GM19240 (cell line): ENCODE results near the gene GHDC.

Experiments
- DNase-seq: peaks from one replicate; pipeline ENCODE4 v3.0.0; 2011; ENCODE audit warnings: low spot score; ENCODE audit not compliant: insufficient read length

Gene GHDC

DNA sequence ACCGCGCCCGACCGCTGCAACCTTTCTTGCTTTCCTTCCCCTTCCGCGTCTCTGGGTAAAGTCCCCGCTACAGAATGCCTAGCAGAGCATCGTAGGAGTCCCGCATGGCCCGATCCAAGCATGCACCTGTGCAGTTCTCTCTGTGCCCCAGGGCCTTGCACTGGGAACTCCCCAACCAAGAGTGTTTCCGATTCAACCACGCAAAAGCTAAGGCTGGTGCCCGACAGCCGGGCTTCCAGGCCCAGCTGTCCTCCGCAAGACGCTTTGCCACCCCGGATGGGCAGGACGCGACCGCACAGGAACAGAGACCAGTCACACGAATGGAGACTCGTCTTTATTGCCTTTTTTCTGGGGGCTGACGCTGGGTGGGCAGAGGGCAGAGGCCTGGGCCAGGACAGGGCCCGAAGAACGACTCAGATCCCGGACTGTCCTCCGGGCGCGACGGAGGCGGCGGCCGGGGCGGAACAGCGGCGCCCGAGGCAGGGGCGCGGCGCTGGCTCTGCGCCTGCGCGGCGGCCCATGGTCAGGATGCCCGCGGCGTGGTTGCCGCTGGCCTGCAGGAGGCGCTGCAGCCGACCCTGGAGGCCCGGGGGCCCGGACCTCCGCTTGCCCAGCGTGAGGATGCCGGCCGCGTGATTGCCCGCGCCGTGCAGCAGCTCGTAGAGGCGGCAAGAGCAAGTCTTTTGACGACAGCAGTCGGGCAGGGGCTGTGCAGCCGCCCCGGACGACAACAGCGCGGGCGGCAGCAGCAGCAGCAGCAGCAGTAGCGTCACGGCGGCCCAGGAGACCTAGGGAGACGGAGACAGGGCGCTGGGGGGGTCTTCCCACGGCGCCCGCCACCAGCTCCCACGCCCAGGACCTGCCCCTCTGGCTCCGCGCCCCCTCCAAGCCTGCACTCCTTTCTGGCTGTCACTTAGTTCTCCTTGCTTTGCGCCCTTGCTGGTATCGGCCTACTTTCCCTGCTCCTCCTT is 10.3 kb downstream of the GHDC start:
- peak; percentile 79 for DNase-seq

DNA sequence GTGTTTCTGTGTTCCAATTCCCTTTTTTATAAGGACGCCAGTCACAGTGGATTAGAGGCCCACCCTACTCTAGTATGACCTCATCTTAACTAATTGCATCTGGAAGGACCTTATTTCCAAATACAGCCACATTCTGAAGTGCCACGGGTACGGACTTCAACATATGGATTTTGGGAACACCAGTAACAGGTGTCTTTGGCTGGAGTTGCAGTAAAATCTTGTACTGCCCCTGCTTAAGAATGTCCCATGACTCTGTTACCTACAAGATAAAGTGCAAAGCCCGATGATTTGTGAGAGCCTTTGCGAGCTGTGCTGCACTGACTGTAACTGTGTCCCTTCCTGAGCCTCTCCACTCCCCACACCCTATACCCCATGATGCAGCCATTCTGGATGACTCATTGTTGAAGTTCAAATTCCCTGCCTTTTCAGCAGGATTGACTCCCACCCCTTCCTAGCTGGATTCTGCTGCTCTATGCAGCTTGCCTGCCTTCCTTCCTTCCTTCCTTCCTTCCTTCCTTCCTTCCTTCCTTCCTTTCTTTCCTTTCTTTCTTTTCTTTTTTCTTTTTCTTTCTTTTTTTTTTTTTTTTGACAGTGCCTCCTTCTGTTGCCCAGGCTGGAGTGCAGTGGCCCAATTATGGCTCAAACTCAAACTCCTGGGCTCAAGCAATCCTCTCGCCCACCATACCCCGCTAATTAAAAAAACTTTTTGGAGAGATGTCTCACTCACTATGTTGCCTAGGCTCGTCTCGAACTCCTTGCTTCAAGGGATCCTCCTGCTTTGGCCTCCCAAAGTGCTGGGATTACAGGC is 11.2 kb downstream of the GHDC start:
- DNase-seq = no peak

- DNase-seq = no peak
These were observed 12.5 kb downstream of the GHDC start for GRCh38 chr17:42181851-42182207.

DNA sequence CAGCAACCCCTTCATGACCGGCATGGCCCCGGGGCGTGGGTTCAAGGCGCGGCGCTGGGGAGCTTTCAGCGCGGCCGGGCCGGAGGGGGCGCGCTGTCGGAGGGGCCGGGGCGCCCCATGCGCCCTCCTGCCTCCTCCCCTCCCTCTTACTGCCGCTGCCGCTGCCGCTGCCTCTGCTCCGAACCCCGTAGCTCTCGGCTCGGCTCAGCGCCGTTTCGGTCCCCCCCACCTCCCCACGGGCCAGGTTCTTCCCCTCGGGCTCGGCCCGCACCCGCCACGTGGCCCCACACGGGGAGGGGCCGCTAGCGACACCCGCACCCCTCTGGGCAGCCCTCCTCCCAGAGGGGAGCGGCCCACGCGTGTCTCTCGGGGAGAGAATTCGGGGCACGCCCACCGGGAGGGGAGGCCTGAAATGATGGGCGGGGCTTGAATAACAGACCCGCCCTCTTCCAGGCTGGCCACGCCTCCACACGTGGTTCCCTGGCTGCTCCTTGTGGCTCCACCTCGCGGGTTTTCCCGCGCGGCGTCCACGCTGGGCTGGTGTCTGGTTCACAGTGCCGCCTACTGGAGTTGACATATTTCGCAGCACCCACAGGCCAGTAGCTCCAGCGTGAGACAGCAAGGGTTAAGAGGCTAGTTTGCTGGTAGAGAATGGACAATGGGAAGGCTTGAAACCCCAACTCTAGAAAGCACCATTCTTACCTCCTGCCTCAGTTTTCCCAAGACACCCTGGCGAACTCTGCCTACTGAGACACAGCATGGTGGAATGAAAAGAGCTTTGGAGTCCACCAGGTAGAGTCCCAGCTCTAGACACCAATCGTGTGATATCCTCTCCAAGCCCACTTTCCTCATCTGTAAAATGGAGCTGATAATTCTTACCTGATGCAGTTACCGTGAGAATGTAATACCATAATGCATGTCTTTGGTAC is 13.1 kb downstream of the GHDC start, which contains the start of gene KCNH4:
Gene KCNH4, minus strand, starts transcription at position 221 of the 929 bp plus-strand sequence. Its CDS starts 197 bp downstream, at position 24.
- peak; percentile 86 for DNase-seq

GRCh38 chr17:42180411-42180921 is 13.8 kb downstream of the GHDC start:
- no peak for DNase-seq

- no peak for DNase-seq
These were observed 14.3 kb downstream of the GHDC start for GRCh38 chr17:42179911-42180410.

DNA sequence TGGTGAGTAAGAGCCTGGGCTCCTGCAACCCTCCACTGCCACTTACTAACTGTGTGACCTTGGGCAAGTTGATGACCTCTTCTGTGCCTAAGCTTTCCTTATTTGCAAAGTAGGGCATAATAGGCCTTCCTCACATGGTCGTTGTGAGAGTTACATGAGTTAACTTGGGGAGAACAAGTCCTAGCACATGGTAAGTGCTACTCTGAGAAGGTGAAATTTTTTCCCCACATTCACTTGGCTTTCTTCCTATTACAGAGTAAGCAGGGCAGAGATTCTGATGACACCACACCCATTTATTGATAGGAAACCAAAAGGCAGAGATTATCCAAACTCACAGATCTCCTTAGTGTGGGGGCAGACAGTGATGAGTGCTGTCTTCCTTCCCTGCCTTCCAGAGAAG is 15.0 kb downstream of the GHDC start:
- DNase-seq = no peak

GRCh38 chr17:42178817-42179216 is 15.5 kb downstream of the GHDC start:
- peak; percentile 43 for DNase-seq

DNA sequence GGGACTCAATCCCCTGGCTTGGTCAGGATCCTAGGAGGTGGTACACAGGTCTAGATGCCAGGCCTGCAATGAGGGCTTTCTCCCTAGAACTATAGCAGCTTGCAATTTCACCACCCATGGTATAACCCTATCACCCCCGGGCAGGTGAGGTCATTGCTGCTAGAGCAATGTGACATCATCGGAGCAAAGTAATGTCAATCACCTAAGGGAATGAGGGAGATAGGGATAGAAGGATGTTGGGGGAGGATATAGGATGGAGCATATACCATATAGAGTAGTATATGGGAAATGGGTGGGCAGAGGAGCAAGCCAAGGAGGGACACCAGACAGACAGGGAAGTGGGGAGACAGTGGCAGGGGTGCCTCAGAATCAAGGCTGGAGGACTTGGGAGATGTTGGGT is 16.6 kb downstream of the GHDC start:
- DNase-seq = no peak

GRCh38 chr17:42174126-42174783 is 20.0 kb downstream of the GHDC start:
- no peak for DNase-seq

GRCh38 chr17:42171831-42172230 is 22.5 kb downstream of the GHDC start:
- DNase-seq = no peak

DNA sequence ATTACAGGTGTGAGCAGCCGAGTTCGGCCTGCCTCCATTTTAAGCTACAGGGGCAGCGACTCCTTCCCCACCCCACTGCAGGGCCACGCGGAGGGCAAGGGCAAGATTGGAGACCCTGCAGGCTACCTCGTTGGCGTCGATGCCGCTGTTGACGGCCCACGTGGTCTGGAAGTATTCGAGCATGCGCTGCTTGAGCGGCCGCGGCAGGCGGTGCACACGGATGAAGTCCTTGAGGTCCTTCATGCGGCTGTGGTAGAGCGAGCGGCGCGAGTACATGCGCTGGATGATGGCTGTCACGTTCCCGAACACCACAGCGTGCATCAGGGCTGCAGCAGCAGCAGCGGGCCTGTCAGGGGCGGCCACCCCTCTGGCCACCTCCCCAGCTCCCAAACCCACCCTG is 24.9 kb downstream of the GHDC start:
- no peak for DNase-seq

GRCh38 chr17:42167807-42168206 is 26.5 kb downstream of the GHDC start:
- DNase-seq = no peak

- DNase-seq = no peak
These were observed 28.0 kb downstream of the GHDC start for GRCh38 chr17:42166196-42166763.

DNA sequence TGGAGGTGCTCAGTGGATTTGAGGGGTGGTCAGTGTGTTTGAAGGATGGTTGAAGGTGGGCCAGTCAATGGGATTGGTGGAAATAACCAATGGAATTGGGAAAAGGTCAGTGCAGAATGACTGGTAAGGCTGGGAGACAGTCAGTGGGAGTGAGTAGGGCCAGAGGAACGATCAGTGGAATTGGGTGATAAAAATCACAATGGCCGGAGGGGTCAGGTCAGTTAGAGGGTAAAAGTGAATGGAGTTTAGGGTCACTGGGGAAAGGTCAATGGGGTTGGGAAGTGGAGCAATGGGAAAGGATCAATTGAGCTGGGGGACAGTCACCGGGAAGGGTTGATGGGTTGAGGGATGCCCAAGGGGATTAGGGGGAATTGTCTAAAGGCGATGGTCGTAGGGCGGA is 28.5 kb downstream of the GHDC start:
- DNase-seq = no peak

GRCh38 chr17:42163696-42164407 is 30.4 kb downstream of the GHDC start:
- DNase-seq = no peak

DNA sequence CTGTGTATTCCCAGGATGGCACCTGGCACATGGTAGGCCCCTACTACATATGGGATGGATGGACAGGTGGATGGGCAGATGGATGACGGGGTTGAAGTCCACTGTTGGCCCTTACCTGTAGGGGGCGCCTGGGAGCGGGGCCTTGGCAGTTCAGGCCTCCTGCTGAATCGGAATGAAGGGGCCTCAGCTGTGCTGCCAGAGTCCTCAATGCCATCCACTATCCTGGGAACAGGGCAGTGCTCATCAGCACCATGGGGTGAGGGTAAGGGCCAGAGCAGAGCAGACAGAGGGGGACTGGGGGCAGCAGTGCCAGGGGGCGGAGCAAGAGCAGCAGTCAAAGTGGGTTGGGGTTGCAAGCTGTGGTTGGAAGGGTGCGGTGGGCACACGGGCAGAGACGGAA is 31.2 kb downstream of the GHDC start:
- DNase-seq = no peak

DNA sequence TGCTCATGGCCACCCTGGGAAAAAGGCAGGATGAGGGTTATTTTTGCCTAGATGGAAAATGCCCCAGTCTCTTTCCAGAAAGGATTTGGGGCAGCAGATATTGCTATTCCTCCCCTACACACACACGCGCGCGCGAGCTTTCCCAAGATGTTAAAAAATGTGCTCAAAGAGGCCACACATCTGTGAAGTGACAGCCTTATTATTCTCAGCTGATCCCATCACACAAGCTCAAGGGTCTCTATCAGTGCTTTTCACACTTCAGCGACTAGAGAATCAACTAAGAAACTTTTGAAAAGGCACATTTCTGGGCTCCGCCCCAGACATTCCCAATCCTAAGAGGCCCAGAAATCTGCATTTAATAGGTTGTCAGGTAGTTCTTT is 33.8 kb downstream of the GHDC start:
- DNase-seq = no peak

- no peak for DNase-seq
These were observed 34.3 kb downstream of the GHDC start for GRCh38 chr17:42159796-42160530.
